Stimulated activated CD4-positive, alpha-beta T cell treated with anti-CD3 and anti-CD28 coated beads, Interleukin-15, amount 100 ng/mL, for 48 hours (primary cell): ENCODE data around the gene CALU.

ENCODE experiments used
- DNase-seq, 2 donors: peaks; one replicate each; pipeline ENCODE4 v3.0.0-alpha.2; 2020; ENCODE audit warnings: low read depth in 2 of 2

Gene CALU

GRCh38 chr7:128724743-128725142 lies 14.4 kb upstream of the CALU start:
- DNase-seq: no peak

- DNase-seq: no peak
Observed at GRCh38 chr7:128725531-128725930, 13.6 kb upstream of the CALU start.

- DNase-seq: no peak
Observed at GRCh38 chr7:128726059-128726736, 13.0 kb upstream of the CALU start.

- no peak for DNase-seq
Observed at GRCh38 chr7:128726737-128727072, 12.5 kb upstream of the CALU start.

GRCh38 chr7:128727239-128727638 lies 11.9 kb upstream of the CALU start:
- no peak for DNase-seq

- no peak for DNase-seq
Observed at GRCh38 chr7:128728598-128728997, 10.6 kb upstream of the CALU start.

- DNase-seq: no peak
Observed at GRCh38 chr7:128729494-128729893, 9.7 kb upstream of the CALU start.

GRCh38 chr7:128731184-128731583 lies 8.0 kb upstream of the CALU start:
- no peak for DNase-seq

- no peak for DNase-seq
Observed at GRCh38 chr7:128732521-128733277, 6.5 kb upstream of the CALU start.

- DNase-seq: no peak
Observed at GRCh38 chr7:128733278-128733645, 5.9 kb upstream of the CALU start.

GRCh38 chr7:128734890-128735289 lies 4.3 kb upstream of the CALU start:
- DNase-seq: no peak

GRCh38 chr7:128735436-128735835 lies 3.7 kb upstream of the CALU start:
- DNase-seq: no peak

GRCh38 chr7:128737441-128737840 lies 1.7 kb upstream of the CALU start:
- no peak for DNase-seq

GRCh38 chr7:128737867-128738385 lies 1.2 kb upstream of the CALU start:
- DNase-seq: no peak

- DNase-seq: no peak
Observed at GRCh38 chr7:128738570-128739047, 550 bp upstream of the CALU start.

- DNase-seq: no peak
Observed at GRCh38 chr7:128739990-128740682, 977 bp downstream of the CALU start.

GRCh38 chr7:128740996-128741395 lies 1.8 kb downstream of the CALU start:
- no peak for DNase-seq

GRCh38 chr7:128741491-128741890 lies 2.3 kb downstream of the CALU start:
- no peak for DNase-seq

GRCh38 chr7:128742206-128742605 lies 3.0 kb downstream of the CALU start:
- no peak for DNase-seq

- no peak for DNase-seq
Observed at GRCh38 chr7:128743112-128743772, 4.1 kb downstream of the CALU start.

GRCh38 chr7:128744366-128744905 lies 5.3 kb downstream of the CALU start:
- no peak for DNase-seq

- no peak for DNase-seq
Observed at GRCh38 chr7:128745706-128746105, 6.5 kb downstream of the CALU start.
